ENCODE data around the gene CARD16. TPM values are rescaled to one million over a fixed set of nuclear protein-coding genes. Genes with fewer than 3 reads are reported as not detected.

Gene CARD16
- total and polyA plus RNA-seq, 2 donors from 2014 or later: 16.2 to 24.4 TPM

DNA sequence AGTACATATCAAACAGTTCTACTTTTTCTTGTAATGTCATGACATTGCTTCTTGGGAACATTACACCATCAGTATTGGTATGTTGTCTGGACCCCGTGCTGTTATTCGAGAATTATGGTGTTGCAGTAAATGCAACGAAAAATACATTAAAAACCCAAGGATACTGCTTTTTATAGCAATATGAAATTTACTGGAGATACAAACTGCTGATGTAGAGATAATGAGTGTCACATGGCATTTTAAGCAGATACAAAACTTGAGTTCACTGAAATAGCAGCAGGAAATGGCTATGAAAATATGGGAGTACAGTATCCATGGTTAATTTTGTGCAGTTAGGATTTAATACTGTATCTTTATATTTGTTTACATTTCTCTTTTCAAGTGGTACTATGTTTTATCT is 7.4 kb upstream of the CARD16 start:
- no peaks in the 10 kb centered on the region for H3K27me3 ChIP-seq (ENCODE audit: control insufficient read depth, insufficient read depth, low read length)
- DNase-seq: no peak
- H3K4me3 ChIP-seq (ENCODE audit: low read length in 3 of 3): no peak overlapping the region
- H3K9ac ChIP-seq (ENCODE audit: low read length in 3 of 3): no peak overlapping the region
- FAIRE-seq: no peak
- H3K9me3 ChIP-seq (ENCODE audit: control insufficient read depth in 2 of 3, insufficient read depth in 1 of 3, low read length in 3 of 3): no peaks in the 10 kb centered on the region
- H3K36me3 ChIP-seq (ENCODE audit: control insufficient read depth in 2 of 3, insufficient read depth in 3 of 3, low read length in 3 of 3): no peaks in the 10 kb centered on the region
- H3K27ac ChIP-seq (ENCODE audit: low read depth in 2 of 2, low read length in 2 of 2): no peak overlapping the region
- H3K4me1 ChIP-seq (ENCODE audit: control insufficient read depth in 2 of 3, insufficient read depth in 2 of 3, low read depth in 1 of 3, low read length in 3 of 3): no peaks in the 10 kb centered on the region
- intact Hi-C loops (cut with DNase I): no loop called here
- no peak for TF ChIP-seq CTCF (IDR thresholded peaks at IDR 0.05; ENCODE audit: borderline replicate concordance, extremely low read depth, insufficient read depth)

GRCh38 chr11:105051559-105051958 is 6.4 kb upstream of the CARD16 start:
- Histone ChIP-seq H3K27ac (ENCODE audit: low read depth in 2 of 2, low read length in 2 of 2) (no peak overlapping the region), H3K4me1 (ENCODE audit: control insufficient read depth in 2 of 3, insufficient read depth in 2 of 3, low read depth in 1 of 3, low read length in 3 of 3) (no peaks in the 10 kb centered on the region), H3K36me3 (ENCODE audit: control insufficient read depth in 2 of 3, insufficient read depth in 3 of 3, low read length in 3 of 3) (no peaks in the 10 kb centered on the region), H3K4me3 (ENCODE audit: low read length in 3 of 3) (no peak overlapping the region), H3K27me3 (ENCODE audit: control insufficient read depth, insufficient read depth, low read length) (no peaks in the 10 kb centered on the region), H3K9me3 (ENCODE audit: control insufficient read depth in 2 of 3, insufficient read depth in 1 of 3, low read length in 3 of 3) (no peaks in the 10 kb centered on the region), H3K9ac (ENCODE audit: low read length in 3 of 3) (no peak overlapping the region)
- no peak for DNase-seq
- no peak for FAIRE-seq
- no peak for TF ChIP-seq CTCF (IDR thresholded peaks at IDR 0.05; ENCODE audit: borderline replicate concordance, extremely low read depth, insufficient read depth)
- intact Hi-C loops (cut with DNase I): no loop called here

GRCh38 chr11:105049481-105049880 is 4.3 kb upstream of the CARD16 start:
- no peak for FAIRE-seq
- H3K9ac ChIP-seq (ENCODE audit: low read length in 3 of 3): no peak overlapping the region
- H3K36me3 ChIP-seq (ENCODE audit: control insufficient read depth in 2 of 3, insufficient read depth in 3 of 3, low read length in 3 of 3): no peaks in the 10 kb centered on the region
- no peaks in the 10 kb centered on the region for H3K27me3 ChIP-seq (ENCODE audit: control insufficient read depth, insufficient read depth, low read length)
- H3K4me3 ChIP-seq (ENCODE audit: low read length in 3 of 3): no peak overlapping the region
- no peak for TF ChIP-seq CTCF (IDR thresholded peaks at IDR 0.05; ENCODE audit: borderline replicate concordance, extremely low read depth, insufficient read depth)
- no peaks in the 10 kb centered on the region for H3K9me3 ChIP-seq (ENCODE audit: control insufficient read depth in 2 of 3, insufficient read depth in 1 of 3, low read length in 3 of 3)
- no peak overlapping the region for H3K27ac ChIP-seq (ENCODE audit: low read depth in 2 of 2, low read length in 2 of 2)
- DNase-seq: no peak
- H3K4me1 ChIP-seq (ENCODE audit: control insufficient read depth in 2 of 3, insufficient read depth in 2 of 3, low read depth in 1 of 3, low read length in 3 of 3): no peaks in the 10 kb centered on the region
- intact Hi-C loops (cut with DNase I): no loop called here

- Histone ChIP-seq H3K36me3 (ENCODE audit: control insufficient read depth in 2 of 3, insufficient read depth in 3 of 3, low read length in 3 of 3) (no peaks in the 10 kb centered on the region), H3K27ac (ENCODE audit: low read depth in 2 of 2, low read length in 2 of 2) (no peak overlapping the region), H3K27me3 (ENCODE audit: control insufficient read depth, insufficient read depth, low read length) (no peaks in the 10 kb centered on the region), H3K4me3 (ENCODE audit: low read length in 3 of 3) (no peak overlapping the region), H3K9ac (ENCODE audit: low read length in 3 of 3) (no peak overlapping the region), H3K9me3 (ENCODE audit: control insufficient read depth in 2 of 3, insufficient read depth in 1 of 3, low read length in 3 of 3) (no peaks in the 10 kb centered on the region), H3K4me1 (ENCODE audit: control insufficient read depth in 2 of 3, insufficient read depth in 2 of 3, low read depth in 1 of 3, low read length in 3 of 3) (no peaks in the 10 kb centered on the region)
- no peak for DNase-seq
- TF ChIP-seq CTCF (IDR thresholded peaks at IDR 0.05; ENCODE audit: borderline replicate concordance, extremely low read depth, insufficient read depth): no peak
- no peak for FAIRE-seq
- intact Hi-C loops (cut with DNase I): no loop called here
These were observed 1.9 kb upstream of the CARD16 start for GRCh38 chr11:105046898-105047579.

All from kidney (tissue), 14 donors.